Naive thymus-derived CD8-positive, alpha-beta T cell (primary cell): ENCODE data around the gene ESAM. TPM values are rescaled to one million over a fixed set of nuclear protein-coding genes. Genes with fewer than 3 reads are reported as not detected.
A peak's percentile ranks its signal among the peaks of the same experiment; 100 is the strongest.

Source experiments
- ATAC-seq, 2 donors: fragments of 150-1000 bp; cut with Tn5 transposase in 1 of 2; sonication (Bioruptor Pico), chemical (Tn5 transposase) in 1 of 2; 1 replicate in 1 of 2; 2 replicates in 1 of 2; pipeline ENCODE4 v1.10.0; 2021; ENCODE audit warnings: mild to moderate bottlenecking in 2 of 2, moderate library complexity in 2 of 2
- POLR2A ChIA-PET: fragments of 350-600 bp; sonication (Branson Sonifier 250); formaldehyde crosslinking; loops from one replicate; lab custom pipeline; 2021; ENCODE audit warnings: antibody characterized with exemption; lab: Charles Lee
- DNase-seq, 10 donors: peaks; one replicate each; pipeline versions ENCODE4 v3.0.0 to v3.0.0-alpha.2; 2020 to 2022
- H3K27ac Mint-ChIP-seq, 10 donors: one replicate each; pipeline ENCODE4 v1.8.0; 2020 to 2022; ENCODE audit warnings: mild to moderate bottlenecking in 10 of 10, mixed read lengths in 10 of 10, moderate library complexity in 4 of 10, inconsistent platforms in 1 of 10
- H3K27me3 Mint-ChIP-seq, 5 donors: one replicate each; pipeline ENCODE4 v1.8.0; 2021 to 2022; ENCODE audit warnings: mixed read lengths in 5 of 5
- H3K36me3 Mint-ChIP-seq, 3 donors: one replicate each; pipeline ENCODE4 v1.8.0; 2020 to 2022; ENCODE audit warnings: mixed read lengths in 3 of 3, mild to moderate bottlenecking in 2 of 3, inconsistent platforms in 1 of 3
- H3K4me1 Mint-ChIP-seq, 4 donors: one replicate each; pipeline ENCODE4 v1.8.0; 2021 to 2022; ENCODE audit warnings: mixed read lengths in 4 of 4
- H3K4me3 Mint-ChIP-seq, 10 donors: one replicate each; pipeline ENCODE4 v1.8.0; 2020 to 2022; ENCODE audit warnings: mild to moderate bottlenecking in 10 of 10, mixed read lengths in 10 of 10, moderate library complexity in 6 of 10, inconsistent platforms in 1 of 10
- H3K9me3 Mint-ChIP-seq, 9 donors: one replicate each; pipeline ENCODE4 v1.8.0; 2020 to 2022; ENCODE audit warnings: mixed read lengths in 9 of 9, mild to moderate bottlenecking in 3 of 9, inconsistent platforms in 1 of 9, moderate library complexity in 1 of 9
- polyA plus RNA-seq, 3 donors: library from polyadenylated mRNA; unstranded; fragments of 300-500 nt; fragmentation: Illumina TruSeq; gene quantifications; one replicate each; pipeline ENCODE4 v1.2.3, GENCODE V29; 2021
- total RNA-seq, 8 experiments: library from RNA in 2 of 8; stranded (reverse) in 2 of 8; gene quantifications; one replicate each; pipeline ENCODE4 v1.2.3 and lab custom pipeline; 2021 to 2026

Gene ESAM
- total and polyA plus RNA-seq, 5 experiments from 2014 or later = 1.9 to 3.0 (median 2.6) TPM

GRCh38 chr11:124768914-124769313 lies 6.8 kb upstream of the ESAM start:
- ATAC-seq (no peak), DNase-seq (no peak)
- Mint-ChIP-seq H3K9me3 (no peaks in the 10 kb centered on the region), H3K27me3 (no peaks in the 10 kb centered on the region), H3K27ac (no peak overlapping the region), H3K36me3 (peaks cover 4 to 66% (median 7%) of the 10 kb centered on the region in 3 donors), H3K4me1 (peaks cover 0 to under 1% (median 0%) of the 10 kb centered on the region in 4 donors), H3K4me3 (no peak overlapping the region)
- POLR2A ChIA-PET = no interaction called here

DNA sequence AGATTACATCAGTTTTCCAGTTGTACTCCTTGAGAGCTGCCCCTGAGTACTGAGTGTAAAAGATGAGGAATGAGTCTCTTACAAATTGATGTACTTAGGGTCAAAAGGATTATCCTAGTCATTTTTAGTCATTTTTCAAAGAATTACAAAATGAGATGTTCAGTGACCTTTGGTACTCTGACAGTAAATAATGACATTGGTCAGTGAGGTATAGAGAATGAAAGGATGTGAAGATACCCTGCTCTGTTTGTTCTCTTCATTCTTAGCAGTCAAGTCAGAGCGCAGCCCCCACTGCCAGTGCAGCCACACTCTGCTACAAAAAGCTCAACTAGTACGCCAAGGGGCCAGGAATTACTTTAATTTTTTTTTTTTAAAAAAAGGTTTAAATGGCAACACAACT lies 4.1 kb upstream of the ESAM start:
- peaks cover 2 to 17% (median 14%) of the 10 kb centered on the region in 4 donors for H3K4me1 Mint-ChIP-seq
- peaks cover 0 to 43% (median 0%) of the 10 kb centered on the region in 3 donors for H3K36me3 Mint-ChIP-seq
- H3K9me3 Mint-ChIP-seq = no peaks in the 10 kb centered on the region
- H3K27ac Mint-ChIP-seq = no peak overlapping the region
- ATAC-seq = no peak
- H3K4me3 Mint-ChIP-seq = no peak overlapping the region
- no peak for DNase-seq
- peaks cover 0 to 8% (median 2%) of the 10 kb centered on the region in 5 donors for H3K27me3 Mint-ChIP-seq
- POLR2A ChIA-PET = interaction anchor here (0.8 to 1.8 kb wide), 3 partner anchors 33 to 143 kb away, joined by 3 to 4 read pairs (median 3); partner anchors contain the start of gene MSANTD2

- Mint-ChIP-seq H3K4me3 (peak overlapping the region; percentile 88 to 99 (median 97)), H3K36me3 (peaks cover 0 to 21% (median 0%) of the 10 kb centered on the region in 3 donors), H3K4me1 (peaks cover 11 to 40% (median 34%) of the 10 kb centered on the region in 4 donors), H3K27ac (peak overlapping the region in 9 of 10 donors; percentile 60 to 92 (median 88)), H3K9me3 (no peaks in the 10 kb centered on the region), H3K27me3 (peaks cover 8 to 31% (median 12%) of the 10 kb centered on the region in 5 donors)
- DNase-seq (peak; percentile 77 to 91 (median 86)), ATAC-seq (peak; percentile 50 to 62)
- POLR2A ChIA-PET = interaction anchor here (0.6 to 4.6 kb wide), 6 partner anchors 11 to 106 kb away, joined by 3 to 51 read pairs (median 12); partner anchors contain the start of genes SIAE, SPA17 and VSIG2
Observed at GRCh38 chr11:124763156-124763947, 1.3 kb upstream of the ESAM start.

DNA sequence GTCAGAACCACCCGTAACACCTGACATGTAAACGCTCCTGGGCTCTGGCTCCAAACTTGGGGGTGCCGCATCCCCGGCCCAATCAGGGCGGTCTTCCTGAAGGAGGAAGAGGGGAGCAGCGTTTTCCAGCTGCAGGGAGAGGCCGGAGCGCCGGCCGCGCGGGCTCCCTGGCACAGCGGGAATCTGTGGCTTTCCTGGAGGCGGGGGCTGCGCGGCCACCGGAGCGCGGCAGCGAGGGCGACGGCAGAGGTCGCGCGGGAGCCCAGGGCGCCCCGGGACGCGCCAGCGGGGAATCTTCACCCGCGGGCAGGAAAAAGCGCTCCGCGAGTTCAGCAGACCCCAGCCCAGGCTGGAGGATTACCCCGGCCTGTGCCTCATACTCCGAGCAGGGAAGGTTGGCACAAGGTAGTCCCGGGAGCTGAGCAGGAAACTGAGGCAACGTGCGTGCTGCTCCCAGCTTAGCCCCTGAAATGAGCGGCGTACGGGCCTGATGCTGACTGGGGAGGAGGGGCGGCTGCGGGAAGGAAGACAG lies 600 bp upstream of the ESAM start:
- Mint-ChIP-seq H3K27me3 (peaks cover 10 to 38% (median 17%) of the 10 kb centered on the region in 5 donors), H3K36me3 (peaks cover 0 to 19% (median 0%) of the 10 kb centered on the region in 3 donors), H3K4me3 (peak overlapping the region; percentile 88 to 99 (median 97)), H3K4me1 (peaks cover 13 to 44% (median 38%) of the 10 kb centered on the region in 4 donors), H3K27ac (peak overlapping the region in 8 of 10 donors; percentile 60 to 92 (median 87)), H3K9me3 (no peaks in the 10 kb centered on the region)
- ATAC-seq (peak; percentile 34 to 36), DNase-seq (no peak)
- POLR2A ChIA-PET = interaction anchor here (1.0 to 4.6 kb wide), 6 partner anchors 10 to 92 kb away, joined by 3 to 51 read pairs (median 12); partner anchors contain the start of genes SIAE, SPA17 and VSIG2

GRCh38 chr11:124761301-124762104 lies 587 bp downstream of the ESAM start:
- H3K36me3 Mint-ChIP-seq = peaks cover 0 to 10% (median 0%) of the 10 kb centered on the region in 3 donors
- peak overlapping the region in 6 of 10 donors; percentile 19 to 58 (median 52) for H3K27ac Mint-ChIP-seq
- peak overlapping the region; percentile 45 to 88 (median 76) for H3K4me3 Mint-ChIP-seq
- DNase-seq = no peak
- H3K4me1 Mint-ChIP-seq = peaks cover 13 to 45% (median 39%) of the 10 kb centered on the region in 4 donors
- peaks cover 17 to 49% (median 26%) of the 10 kb centered on the region in 5 donors for H3K27me3 Mint-ChIP-seq
- POLR2A ChIA-PET = interaction anchor here (0.6 to 4.6 kb wide), 9 partner anchors 9 to 348 kb away, joined by 3 to 51 read pairs (median 6); partner anchors contain the start of genes MSANTD2, SIAE, SPA17 and VSIG2
- H3K9me3 Mint-ChIP-seq = no peaks in the 10 kb centered on the region
- no peak for ATAC-seq

DNA sequence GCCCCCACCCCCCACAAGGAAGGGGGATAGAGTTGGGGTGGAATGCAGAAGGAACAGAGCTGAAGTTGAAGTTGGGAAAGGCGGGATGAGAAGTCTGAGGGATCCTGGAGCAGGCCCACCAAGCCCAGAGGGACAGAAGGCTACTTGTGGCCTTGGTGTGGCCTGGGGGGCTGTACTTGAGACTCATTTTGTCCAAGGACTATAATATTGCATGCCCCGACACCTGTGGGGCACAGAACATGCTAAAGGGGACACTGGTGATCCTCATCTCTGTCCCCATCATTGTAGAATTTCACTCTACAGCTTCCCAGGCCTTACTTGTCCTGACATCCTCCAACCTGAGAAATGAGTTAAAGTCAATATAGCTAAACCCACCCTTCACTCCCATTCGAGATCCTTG lies 1.3 kb downstream of the ESAM start:
- no peak for ATAC-seq
- POLR2A ChIA-PET = interaction anchor here (0.6 to 4.6 kb wide), 6 partner anchors 9 to 183 kb away, joined by 4 to 51 read pairs (median 6); partner anchors contain the start of genes MSANTD2 and VSIG2
- peaks cover 13 to 45% (median 41%) of the 10 kb centered on the region in 4 donors for H3K4me1 Mint-ChIP-seq

GRCh38 chr11:124760205-124760652 lies 1.9 kb downstream of the ESAM start:
- Mint-ChIP-seq H3K27ac (peak overlapping the region in 4 of 10 donors; percentile 4 to 29 (median 18)), H3K27me3 (peaks cover 19 to 57% (median 31%) of the 10 kb centered on the region in 5 donors), H3K9me3 (no peaks in the 10 kb centered on the region), H3K36me3 (peaks cover 0 to 2% (median 0%) of the 10 kb centered on the region in 3 donors), H3K4me3 (peak overlapping the region; percentile 50 to 88 (median 74)), H3K4me1 (peaks cover 13 to 45% (median 41%) of the 10 kb centered on the region in 4 donors)
- POLR2A ChIA-PET = interaction anchor here (1.3 to 4.6 kb wide), 3 partner anchors 14 to 116 kb away, joined by 4 to 51 read pairs (median 41); no protein-coding TSS in a partner anchor
- ATAC-seq (no peak), DNase-seq (no peak)

More for the DNA sequence above, 1.3 kb downstream of the ESAM start:
- H3K27ac Mint-ChIP-seq = peak overlapping the region in 4 of 10 donors; percentile 33 to 84 (median 55)
- peaks cover 19 to 56% (median 31%) of the 10 kb centered on the region in 5 donors for H3K27me3 Mint-ChIP-seq
- peak overlapping the region; percentile 39 to 88 (median 72) for H3K4me3 Mint-ChIP-seq
- no peaks in the 10 kb centered on the region for H3K9me3 Mint-ChIP-seq
- H3K36me3 Mint-ChIP-seq = peaks cover 0 to 4% (median 0%) of the 10 kb centered on the region in 3 donors
- DNase-seq = no peak

DNA sequence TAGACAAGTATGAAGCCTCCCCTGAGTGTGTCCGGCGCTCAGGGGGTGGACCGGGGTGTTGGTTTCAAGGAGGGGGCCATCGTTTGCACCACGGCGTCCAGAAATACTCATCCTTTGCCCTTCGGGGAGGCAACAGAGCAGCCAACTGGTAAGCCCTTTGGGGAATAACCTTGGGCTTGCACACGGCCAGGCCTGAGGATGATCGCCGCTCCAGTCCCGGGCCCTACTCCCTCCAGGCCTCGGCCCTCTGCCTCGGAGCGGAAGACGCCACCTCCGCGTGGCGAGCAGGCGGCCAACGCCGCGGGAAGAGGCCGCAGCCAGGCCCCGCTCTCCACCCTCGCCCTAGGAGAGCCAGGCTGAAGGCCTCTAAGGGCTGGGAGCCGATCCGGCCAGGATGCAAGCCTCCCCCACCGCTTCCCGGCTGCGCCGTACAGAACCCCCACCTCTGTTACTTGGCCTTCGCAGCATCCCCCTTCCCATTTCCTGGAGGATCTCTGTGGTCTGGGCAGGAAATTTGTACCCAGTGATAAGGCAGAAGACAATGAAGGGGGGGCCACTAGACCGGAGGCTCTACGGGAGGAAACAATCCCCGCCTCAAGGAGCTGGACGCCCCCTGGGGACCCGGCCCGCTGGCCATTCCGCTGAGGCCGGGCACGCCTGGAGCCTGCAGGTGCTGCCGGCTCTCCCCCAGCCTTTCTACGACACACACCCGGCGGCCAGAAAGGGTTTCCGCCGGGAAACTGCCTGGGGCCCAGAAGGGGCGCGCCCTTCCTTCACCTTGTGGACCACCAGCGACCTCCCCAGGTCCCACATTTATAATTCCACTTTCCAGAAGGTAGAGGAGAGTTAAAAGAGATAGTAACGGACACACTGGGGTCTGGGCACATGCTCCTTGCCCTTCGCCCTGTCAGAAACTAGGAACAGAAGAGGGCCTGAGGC lies 2.6 kb downstream of the ESAM start:
- H3K27me3 Mint-ChIP-seq = peaks cover 24 to 57% (median 31%) of the 10 kb centered on the region in 5 donors
- peaks cover 0 to 2% (median 0%) of the 10 kb centered on the region in 3 donors for H3K36me3 Mint-ChIP-seq
- H3K27ac Mint-ChIP-seq = peak overlapping the region in 5 of 10 donors; percentile 11 to 48 (median 25)
- H3K9me3 Mint-ChIP-seq = no peaks in the 10 kb centered on the region
- DNase-seq (no peak), ATAC-seq (no peak)
- POLR2A ChIA-PET = interaction anchor here (1.5 to 4.2 kb wide), 3 partner anchors 13 to 89 kb away, joined by 4 to 21 read pairs (median 11); partner anchors contain the start of genes SIAE and SPA17
- H3K4me1 Mint-ChIP-seq = peaks cover 13 to 45% (median 41%) of the 10 kb centered on the region in 4 donors
- peak overlapping the region; percentile 50 to 88 (median 72) for H3K4me3 Mint-ChIP-seq

DNA sequence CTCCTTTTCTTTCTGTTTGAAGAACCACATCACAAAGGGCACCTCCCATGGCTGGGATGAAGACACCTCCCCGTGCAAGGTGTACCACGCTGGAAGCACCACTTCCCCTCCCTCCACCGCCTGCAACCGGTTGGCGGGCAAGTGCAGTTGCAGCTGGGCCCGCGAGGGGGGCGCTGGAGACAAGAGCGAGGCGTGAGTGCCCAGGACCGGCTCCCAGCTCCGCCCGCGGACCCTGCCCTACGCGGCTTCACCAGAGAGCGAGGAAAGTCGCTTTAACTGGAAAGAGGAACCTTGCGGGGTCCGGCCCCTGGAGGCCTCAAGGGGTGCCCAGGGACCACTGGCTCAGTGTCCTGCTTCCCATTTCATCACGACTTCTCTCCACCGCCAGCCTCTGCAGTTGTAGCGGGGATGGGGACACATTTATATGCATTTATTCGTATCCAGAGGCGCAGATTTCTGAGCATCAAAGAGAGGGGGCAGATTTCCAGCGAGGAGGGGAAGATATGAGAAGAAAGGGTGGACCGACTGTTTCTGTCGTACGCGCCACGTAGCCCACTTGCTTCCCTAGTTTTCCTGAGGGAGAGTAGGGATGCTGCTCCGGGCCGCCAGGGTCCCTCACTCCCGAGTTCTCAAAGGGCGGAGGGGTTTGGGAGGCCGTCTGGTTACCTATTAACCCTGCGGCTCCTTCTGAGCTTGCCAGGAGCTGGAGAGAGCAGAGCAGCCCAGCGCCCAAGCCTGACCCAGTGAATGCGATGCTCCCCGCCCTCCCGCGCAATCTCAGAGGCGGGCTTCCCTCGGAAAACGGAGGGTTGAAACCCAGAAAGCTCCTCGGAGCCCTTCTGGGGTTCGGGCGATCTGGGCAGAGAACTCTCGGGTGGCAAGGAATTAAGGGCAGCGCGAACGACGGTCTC lies 3.5 kb downstream of the ESAM start:
- Mint-ChIP-seq H3K27ac (peak overlapping the region in 3 of 10 donors; percentile 53 to 78 (median 73)), H3K36me3 (peaks cover 0 to 2% (median 0%) of the 10 kb centered on the region in 3 donors), H3K9me3 (no peaks in the 10 kb centered on the region), H3K27me3 (peaks cover 24 to 59% (median 31%) of the 10 kb centered on the region in 5 donors), H3K4me3 (peak overlapping the region; percentile 63 to 88 (median 76)), H3K4me1 (peaks cover 13 to 42% (median 39%) of the 10 kb centered on the region in 4 donors)
- POLR2A ChIA-PET = interaction anchor here (0.6 to 4.2 kb wide), 5 partner anchors 10 to 162 kb away, joined by 4 to 21 read pairs (median 10); partner anchors contain the start of genes SIAE and SPA17
- peak; percentile 64 to 75 for ATAC-seq
- DNase-seq = peak; percentile 39 to 79 (median 65)
